UCSD-AML1 (cell line): Measurements from ENCODE around the gene CIT.
A peak's percentile ranks its signal among the peaks of the same experiment; 100 is the strongest.

Experiments
- DNase-seq: peaks from one replicate; lab custom pipeline; 2025; ENCODE audit not compliant: unreplicated experiment; lab: John Stamatoyannopoulos, UW

Gene CIT

DNA sequence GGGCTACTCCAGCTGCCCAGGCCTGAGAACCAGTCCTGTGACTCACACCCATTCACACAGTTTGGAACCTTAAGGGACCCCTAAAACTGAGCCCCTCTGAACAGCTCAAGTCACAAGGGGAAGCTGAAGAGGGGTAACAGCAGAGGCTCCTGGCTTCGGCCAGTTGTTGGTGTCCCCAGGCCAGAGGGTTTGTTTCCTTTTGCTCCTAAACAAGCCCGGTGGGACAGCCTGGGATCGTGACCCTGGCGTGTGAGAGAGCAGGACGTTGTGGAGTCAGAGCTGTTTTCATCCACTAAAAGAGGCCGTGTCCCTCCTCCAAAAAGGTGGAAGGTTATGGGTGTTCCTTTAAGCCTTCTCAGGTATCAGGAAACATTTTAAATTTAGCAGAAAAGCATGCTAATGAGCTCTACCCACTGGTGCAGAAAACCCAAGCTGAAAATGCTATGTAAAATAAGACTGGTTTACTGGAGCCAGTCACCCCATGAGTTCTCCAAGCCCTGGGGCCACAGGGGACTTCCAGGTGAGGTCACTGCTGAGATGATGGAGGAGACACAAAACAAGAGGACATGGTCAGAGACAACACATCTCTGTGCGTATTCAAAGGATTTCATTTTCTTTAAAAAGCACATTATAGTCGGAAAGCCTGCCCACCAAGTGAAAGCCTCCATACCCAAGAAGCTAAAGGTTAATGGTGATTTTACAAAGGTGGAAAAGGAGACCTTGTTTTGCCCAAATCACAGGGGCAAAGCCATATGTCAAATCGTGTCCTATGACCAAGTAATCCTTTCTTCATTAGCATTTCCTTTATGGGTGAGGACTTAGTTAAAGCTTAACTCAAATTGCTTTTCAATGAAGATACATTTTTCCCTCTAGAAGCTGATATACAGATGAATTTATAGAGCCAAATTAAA is 195.1 kb downstream of the CIT start:
- DNase-seq, result no peak

GRCh38 chr12:119681111-119681510 is 196.0 kb downstream of the CIT start:
- no peak for DNase-seq

DNA sequence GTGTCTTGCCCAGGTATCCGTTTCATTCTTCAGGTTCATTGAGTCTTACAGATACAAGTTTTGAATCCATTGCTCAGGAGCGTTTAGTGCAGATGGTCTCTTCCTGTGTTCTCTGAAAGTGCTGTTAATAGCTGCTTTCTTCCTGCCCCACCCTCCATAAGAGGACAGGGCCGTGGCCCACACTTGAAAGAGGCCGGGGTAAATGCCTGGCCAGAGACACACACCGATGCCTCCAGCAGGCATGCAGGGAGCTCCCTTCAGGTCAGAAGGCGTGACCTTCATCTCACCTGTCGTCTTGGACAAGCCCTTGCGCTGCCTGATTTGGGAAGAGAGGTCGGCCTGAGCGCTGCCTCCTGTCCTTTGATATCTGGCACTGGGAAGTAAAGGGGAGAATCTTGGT is 197.6 kb downstream of the CIT start:
- no peak for DNase-seq

DNA sequence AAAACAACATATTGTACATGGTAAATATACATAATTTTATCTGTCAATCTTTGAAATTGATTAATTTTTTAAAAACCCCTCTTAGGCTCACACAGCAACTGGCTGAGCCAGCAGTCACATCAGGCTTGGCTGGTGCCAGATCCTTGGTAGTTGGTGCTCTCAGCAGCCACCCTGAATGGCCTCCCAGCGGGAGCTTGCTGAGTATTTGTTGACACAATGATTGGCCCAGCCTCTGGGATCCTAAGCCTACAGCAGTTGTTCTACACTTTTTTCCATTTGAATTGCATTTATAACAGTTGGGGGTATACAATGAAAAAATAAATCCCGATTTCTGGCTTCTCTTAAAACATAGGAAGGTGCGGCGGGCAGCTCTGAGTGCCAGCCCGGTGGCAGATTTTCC is 198.0 kb downstream of the CIT start:
- no peak for DNase-seq

GRCh38 chr12:119678459-119678858 is 198.7 kb downstream of the CIT start:
- no peak for DNase-seq

DNA sequence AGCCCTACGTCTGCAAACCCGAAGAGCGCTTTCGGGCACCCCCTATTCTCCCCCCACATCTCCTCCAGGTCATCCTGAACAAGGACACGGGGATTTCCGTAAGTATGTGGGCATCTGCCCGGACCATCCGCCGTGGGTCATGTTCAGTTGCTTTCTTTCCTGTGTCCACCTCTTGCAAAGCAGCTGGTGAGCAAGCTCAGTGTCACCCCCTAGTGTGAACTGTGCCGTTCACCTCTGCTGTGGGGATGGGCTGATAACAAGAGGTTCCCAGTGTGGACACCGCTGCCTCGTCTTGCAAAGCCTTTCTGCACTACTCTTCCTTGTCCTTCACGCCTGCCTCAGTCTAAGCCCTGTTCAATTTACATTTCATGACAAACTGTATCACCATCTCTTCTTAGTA is 200.5 kb downstream of the CIT start:
- DNase-seq, result no peak

- no peak for DNase-seq
Measured at GRCh38 chr12:119676022-119676421, 201.1 kb downstream of the CIT start.

- DNase-seq, result no peak
Measured at GRCh38 chr12:119674560-119674959, 202.6 kb downstream of the CIT start.

DNA sequence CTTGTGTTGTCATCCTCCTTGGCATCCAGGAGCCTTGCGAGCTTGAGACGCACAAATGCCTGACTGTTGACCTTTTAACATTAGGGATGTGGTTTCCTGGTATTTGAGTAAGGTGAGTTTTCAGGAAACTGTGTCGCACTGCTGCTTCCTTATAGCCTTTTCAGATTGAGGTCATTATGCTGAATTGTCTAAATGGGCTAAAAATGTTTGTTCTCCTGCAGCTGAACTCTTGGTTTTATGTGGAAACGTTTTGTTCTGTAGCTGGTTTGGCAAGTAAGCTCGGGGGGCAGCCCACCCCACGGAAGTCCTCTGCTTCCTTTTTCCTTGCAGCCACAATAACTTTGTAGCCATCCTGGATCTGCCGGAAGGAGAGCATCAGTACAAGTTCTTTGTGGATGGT is 203.5 kb downstream of the CIT start:
- DNase-seq, result no peak

GRCh38 chr12:119672194-119672593 is 204.9 kb downstream of the CIT start:
- no peak for DNase-seq

DNA sequence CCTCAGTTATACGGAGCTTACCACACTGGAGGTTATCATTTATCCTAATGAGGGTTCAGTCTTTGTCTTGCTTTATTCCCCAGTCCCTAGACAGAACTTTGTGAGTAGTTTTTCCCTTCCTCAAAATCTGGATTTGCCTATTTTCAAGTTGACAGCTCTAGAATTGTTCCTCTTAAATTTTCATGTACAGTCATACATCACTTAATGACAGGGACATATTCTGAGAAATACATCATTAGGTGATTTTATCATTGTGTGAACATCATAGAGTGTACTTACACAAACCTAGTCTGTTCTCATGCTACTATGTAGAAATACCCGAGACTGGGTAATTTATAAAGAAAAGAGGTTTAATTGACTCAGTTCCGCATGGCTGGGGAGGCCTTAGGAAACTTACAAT is 206.1 kb downstream of the CIT start:
- no peak for DNase-seq

GRCh38 chr12:119669744-119670472 is 207.2 kb downstream of the CIT start:
- no peak for DNase-seq

DNA sequence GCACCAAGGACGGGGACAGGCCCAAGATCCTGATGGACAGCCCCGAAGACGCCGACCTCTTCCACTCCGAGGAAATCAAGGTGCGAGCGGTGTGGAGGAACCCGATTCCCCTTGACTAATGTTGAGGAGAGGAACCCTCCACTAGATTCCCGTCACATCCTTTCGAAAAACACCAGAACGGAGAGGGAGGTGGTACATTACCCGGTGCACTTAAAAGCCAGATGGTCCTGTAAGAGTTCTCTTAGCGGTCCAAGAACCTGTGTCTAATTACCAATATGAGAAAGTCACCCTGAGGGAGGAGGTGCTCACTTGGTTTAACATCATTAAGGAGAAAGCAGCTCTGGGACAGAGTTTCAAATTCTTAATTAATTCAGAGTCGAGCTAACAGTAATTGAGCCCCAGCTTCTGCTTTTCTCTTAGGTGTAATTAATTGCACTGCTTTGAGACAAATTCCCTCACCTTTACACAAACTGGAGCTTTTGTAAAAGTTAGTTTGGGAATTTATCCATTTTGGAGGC is 208.7 kb downstream of the CIT start:
- DNase-seq, result no peak

- peak; percentile 97 for DNase-seq
Measured at GRCh38 chr12:119667577-119668323, 209.4 kb downstream of the CIT start, which contains the start of gene PRKAB1. Gene PRKAB1, plus strand, starts transcription at chr12:119668133. Its CDS starts 112 bp downstream, at chr12:119668245.

- DNase-seq, result no peak
Measured at GRCh38 chr12:119666900-119667576, 210.1 kb downstream of the CIT start.

- DNase-seq, result no peak
Measured at GRCh38 chr12:119666226-119666795, 210.8 kb downstream of the CIT start.

DNA sequence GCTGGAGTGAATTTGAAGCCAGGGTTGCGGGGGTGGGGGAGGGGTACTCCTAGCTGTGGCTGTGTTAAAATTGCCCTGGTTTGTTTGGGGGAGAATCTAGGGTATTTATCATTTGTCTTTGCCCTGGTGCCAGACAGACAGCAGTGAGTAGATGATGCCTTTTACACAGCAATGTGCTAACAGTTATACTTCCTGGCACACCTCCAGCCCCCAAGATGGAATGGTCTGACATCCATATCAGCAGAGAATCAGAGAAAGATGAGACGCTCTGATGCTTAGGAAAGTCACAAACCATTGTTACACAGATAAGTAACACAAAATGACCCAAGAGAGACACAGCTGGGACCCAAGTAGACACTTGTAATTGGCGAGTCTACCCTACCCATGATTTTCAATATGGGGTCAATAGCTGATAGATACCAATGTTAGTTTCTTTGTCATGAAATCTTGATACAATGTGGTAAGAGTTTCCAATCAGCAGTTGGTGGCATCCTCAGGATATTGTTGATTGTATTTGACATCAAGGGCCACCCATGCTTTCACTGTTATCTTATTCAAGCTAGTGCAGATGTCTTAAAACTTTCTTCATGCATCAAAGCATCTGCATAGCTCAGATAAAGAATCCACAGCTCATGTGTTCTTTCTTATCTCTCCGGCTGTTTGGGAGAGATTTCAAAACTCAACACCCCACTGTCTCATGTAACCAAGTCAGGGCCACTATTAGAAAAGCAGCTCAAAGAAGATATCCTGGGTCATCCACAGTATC is 211.8 kb downstream of the CIT start:
- DNase-seq, result no peak

GRCh38 chr12:119664642-119665041 is 212.5 kb downstream of the CIT start:
- DNase-seq, result no peak

DNA sequence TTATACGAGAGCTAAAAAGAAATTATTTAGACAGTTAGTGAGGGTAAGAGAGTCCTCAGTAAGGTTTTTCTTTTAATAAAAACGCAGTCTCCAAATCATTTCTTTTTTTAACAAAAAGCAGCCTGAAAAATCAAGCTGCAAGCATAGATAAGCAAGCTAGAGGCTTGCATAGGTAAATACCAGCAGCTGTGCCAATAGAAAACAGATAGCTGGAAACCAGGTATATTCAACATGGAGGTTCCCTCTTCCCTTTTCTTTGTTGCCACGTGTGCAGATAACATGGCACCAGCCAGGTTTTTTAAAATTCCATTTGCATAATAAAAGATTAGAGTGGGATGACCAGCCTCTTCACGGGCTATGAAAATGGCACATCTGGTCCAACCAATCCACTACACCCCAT is 215.2 kb downstream of the CIT start:
- no peak for DNase-seq

- no peak for DNase-seq
Measured at GRCh38 chr12:119660076-119660475, 217.0 kb downstream of the CIT start.
